Measurements from ENCODE around the gene USP43.

Gene USP43

GRCh38 chr17:9769036-9769695, 123.8 kb downstream of the USP43 start:
- H3K9me3 ChIP-seq (ENCODE audit: control insufficient read depth in 5 of 5, low read length in 5 of 5): no peaks in the 10 kb centered on the region
- no peak overlapping the region for H3K4me3 ChIP-seq (ENCODE audit: low read depth in 1 of 5, low read length in 5 of 5)
- H3K9ac ChIP-seq (ENCODE audit: low read length in 5 of 5): no peak overlapping the region
- H3K36me3 ChIP-seq (ENCODE audit: control insufficient read depth in 5 of 5, insufficient read depth in 5 of 5, low read length in 5 of 5): no peaks in the 10 kb centered on the region
- no peaks in the 10 kb centered on the region for H3K27me3 ChIP-seq (ENCODE audit: control insufficient read depth in 5 of 5, insufficient read depth in 4 of 5, low read length in 5 of 5)
- H3K4me1 ChIP-seq (ENCODE audit: control insufficient read depth in 5 of 5, insufficient read depth in 5 of 5, low read length in 5 of 5): peaks cover 2 to 24% (median 15%) of the 10 kb centered on the region in 5 donors
- no peak overlapping the region for H3K27ac ChIP-seq (ENCODE audit: low read depth, low read length)

- no peak overlapping the region for H3K4me3 ChIP-seq (ENCODE audit: low read depth in 1 of 5, low read length in 5 of 5)
- H3K27me3 ChIP-seq (ENCODE audit: control insufficient read depth in 5 of 5, insufficient read depth in 4 of 5, low read length in 5 of 5): no peaks in the 10 kb centered on the region
- H3K9ac ChIP-seq (ENCODE audit: low read length in 5 of 5): no peak overlapping the region
Measured at GRCh38 chr17:9771465-9771864, 126.1 kb downstream of the USP43 start.

DNA sequence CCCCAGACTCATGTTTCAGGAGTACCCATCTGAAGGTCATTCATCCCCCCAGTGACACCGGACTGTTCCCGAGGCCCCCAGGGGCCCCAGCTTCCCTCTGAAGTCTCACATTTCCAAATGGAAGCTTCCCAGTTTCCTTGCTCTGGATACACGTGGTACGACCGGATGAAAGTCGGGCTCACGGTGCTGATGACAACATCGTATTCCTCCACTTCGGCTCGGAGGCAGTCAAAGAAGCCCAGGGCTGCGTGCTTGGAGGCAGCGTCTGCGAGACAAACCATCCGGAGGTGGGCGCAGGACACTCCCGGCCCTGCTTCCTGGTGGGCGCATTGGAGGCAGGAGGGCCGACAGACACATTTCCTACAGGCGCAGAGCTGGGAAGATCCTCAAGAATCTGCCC, 127.3 kb downstream of the USP43 start:
- H3K4me3 ChIP-seq (ENCODE audit: low read depth in 1 of 5, low read length in 5 of 5): no peak overlapping the region
- peaks cover 0 to 3% (median 3%) of the 10 kb centered on the region in 5 donors for H3K9me3 ChIP-seq (ENCODE audit: control insufficient read depth in 5 of 5, low read length in 5 of 5)
- H3K27ac ChIP-seq (ENCODE audit: low read depth, low read length): no peak overlapping the region
- no peaks in the 10 kb centered on the region for H3K27me3 ChIP-seq (ENCODE audit: control insufficient read depth in 5 of 5, insufficient read depth in 4 of 5, low read length in 5 of 5)
- no peak overlapping the region for H3K9ac ChIP-seq (ENCODE audit: low read length in 5 of 5)
- peaks cover 0 to 4% (median 0%) of the 10 kb centered on the region in 5 donors for H3K4me1 ChIP-seq (ENCODE audit: control insufficient read depth in 5 of 5, insufficient read depth in 5 of 5, low read length in 5 of 5)
- no peaks in the 10 kb centered on the region for H3K36me3 ChIP-seq (ENCODE audit: control insufficient read depth in 5 of 5, insufficient read depth in 5 of 5, low read length in 5 of 5)

More at GRCh38 chr17:9771465-9771864, 126.1 kb downstream of the USP43 start:
- Histone ChIP-seq H3K9me3 (ENCODE audit: control insufficient read depth in 5 of 5, low read length in 5 of 5) (peaks cover 0 to 3% (median 3%) of the 10 kb centered on the region in 5 donors), H3K36me3 (ENCODE audit: control insufficient read depth in 5 of 5, insufficient read depth in 5 of 5, low read length in 5 of 5) (no peaks in the 10 kb centered on the region), H3K27ac (ENCODE audit: low read depth, low read length) (no peak overlapping the region), H3K4me1 (ENCODE audit: control insufficient read depth in 5 of 5, insufficient read depth in 5 of 5, low read length in 5 of 5) (peaks cover 0 to 16% (median 11%) of the 10 kb centered on the region in 5 donors)

- no peak overlapping the region for H3K9ac ChIP-seq (ENCODE audit: low read length in 5 of 5)
- no peak overlapping the region for H3K27ac ChIP-seq (ENCODE audit: low read depth, low read length)
- H3K4me3 ChIP-seq (ENCODE audit: low read depth in 1 of 5, low read length in 5 of 5): no peak overlapping the region
- peaks cover 0 to 3% (median 3%) of the 10 kb centered on the region in 5 donors for H3K9me3 ChIP-seq (ENCODE audit: control insufficient read depth in 5 of 5, low read length in 5 of 5)
- H3K4me1 ChIP-seq (ENCODE audit: control insufficient read depth in 5 of 5, insufficient read depth in 5 of 5, low read length in 5 of 5): no peaks in the 10 kb centered on the region
- peaks cover 0 to 3% (median 0%) of the 10 kb centered on the region in 5 donors for H3K27me3 ChIP-seq (ENCODE audit: control insufficient read depth in 5 of 5, insufficient read depth in 4 of 5, low read length in 5 of 5)
- no peaks in the 10 kb centered on the region for H3K36me3 ChIP-seq (ENCODE audit: control insufficient read depth in 5 of 5, insufficient read depth in 5 of 5, low read length in 5 of 5)
Measured at GRCh38 chr17:9776911-9777310, 131.6 kb downstream of the USP43 start.

Data from subcutaneous abdominal adipose tissue (tissue), 5 donors.